GM12878 (cell line): ENCODE measurements around the gene IL34. TPM values are rescaled to one million over a fixed set of nuclear protein-coding genes. Genes with fewer than 3 reads are reported as not detected.

Experiments
- ATAC-seq: fragments of 200-7000 bp; cut with Tn5 transposase; 3 replicates; pipeline ENCODE4 v1.9.1; 2020; ENCODE audit warnings: mild to moderate bottlenecking, moderate library complexity
- BruUV-seq: library from RNA; stranded (reverse); fragments of 400-500 nt; replicated peaks from 2 replicates; lab custom pipeline; 2021; lab: Mats Ljungman, UMichigan
- CTCF ChIA-PET: fragments of 300-600 bp; sonication (Branson Sonifier 250); formaldehyde crosslinking; extraction: SDS; loops from one replicate; lab custom pipeline; 2021; ENCODE audit warnings: inconsistent platforms; lab: Yijun Ruan, JAX
- POLR2A ChIA-PET: fragments of 350-600 bp; formaldehyde crosslinking; extraction: SDS; loops from one replicate; lab custom pipeline; 2021; ENCODE audit warnings: inconsistent platforms; lab: Charles Lee
- RAD21 ChIA-PET: fragments of 300-600 bp; sonication (Branson Sonifier 250); formaldehyde crosslinking; loops from one replicate; lab custom pipeline; 2023; ENCODE audit warnings: antibody characterized with exemption; ENCODE audit not compliant: unreplicated experiment; lab: Charles Lee
- SMC1A ChIA-PET: fragments of 300-600 bp; sonication (Branson Sonifier 250); formaldehyde crosslinking; loops from one replicate; lab custom pipeline; 2023; ENCODE audit not compliant: unreplicated experiment, uncharacterized antibody; lab: Charles Lee
- DNase-seq: peaks from one replicate; pipeline ENCODE4 v3.0.0-alpha.2; 2011; ENCODE audit warnings: low read depth, low spot score
- FAIRE-seq: peaks from 3 replicates; lab custom pipeline; 2011; peaks lifted over from hg19 to GRCh38; lab: Jason Lieb, UNC
- H2AFZ ChIP-seq: 2 replicates; pipeline ENCODE4 v1.6.0; 2011; ENCODE audit warnings: low read depth, low read length, control low read depth; ENCODE audit not compliant: control insufficient read depth
- H3K27ac ChIP-seq: 2 replicates; pipeline ENCODE4 v1.5.1; 2011; ENCODE audit warnings: control low read depth; ENCODE audit not compliant: control insufficient read depth, insufficient read depth
- H3K27me3 ChIP-seq, 2 experiments: replicated peaks in 1 of 2; 2 replicates each; pipeline versions ENCODE4 v1.6.0 to v1.6.1; 2011; ENCODE audit warnings: low read length in 1 of 2; ENCODE audit not compliant: control insufficient read depth in 2 of 2, insufficient read depth in 2 of 2
- H3K36me3 ChIP-seq, 2 experiments: 2 replicates each; pipeline ENCODE4 v1.5.1; 2011; ENCODE audit warnings: low read length in 1 of 2; ENCODE audit not compliant: control insufficient read depth in 2 of 2, insufficient read depth in 2 of 2
- H3K4me1 ChIP-seq: 2 replicates; pipeline ENCODE4 v1.6.1; 2011; ENCODE audit warnings: mild to moderate bottlenecking, low read length, moderate library complexity, mixed read lengths; ENCODE audit not compliant: control insufficient read depth, insufficient read depth
- H3K4me2 ChIP-seq: 2 replicates; pipeline ENCODE4 v1.6.0; 2011; ENCODE audit warnings: control low read depth; ENCODE audit not compliant: control insufficient read depth, insufficient read depth
- H3K4me3 ChIP-seq: fragments of 200-600 bp; sonication (generic); 2 replicates; pipeline ENCODE4 v1.5.1; 2016
- H3K79me2 ChIP-seq: 2 replicates; pipeline ENCODE4 v1.6.0; 2011; ENCODE audit warnings: low read length; ENCODE audit not compliant: control insufficient read depth, insufficient read depth
- H3K9ac ChIP-seq: 2 replicates; pipeline ENCODE4 v1.8.0; 2011; ENCODE audit warnings: low read length, control low read depth, mixed read lengths; ENCODE audit not compliant: control insufficient read depth, insufficient read depth
- H3K9me3 ChIP-seq: replicated peaks from 3 replicates; pipeline ENCODE4 v1.5.1; 2011; ENCODE audit warnings: mild to moderate bottlenecking, low read length; ENCODE audit not compliant: control insufficient read depth, insufficient read depth
- H4K20me1 ChIP-seq: 2 replicates; pipeline ENCODE4 v1.6.0; 2011; ENCODE audit not compliant: control insufficient read depth, insufficient read depth
- CREB1 ChIP-seq: IDR thresholded peaks from 2 replicates; pipeline ENCODE4 v1.6.1; 2012; ENCODE audit warnings: low read depth, mild to moderate bottlenecking, inconsistent platforms
- CREM ChIP-seq: IDR thresholded peaks from 2 replicates; pipeline ENCODE4 v1.6.1; 2014; ENCODE audit warnings: antibody characterized with exemption, low read depth
- ELK1 ChIP-seq: IDR thresholded peaks from 2 replicates; pipeline ENCODE4 v1.6.1; 2012; ENCODE audit warnings: low read depth, low read length, improper control_type of control experiment
- ESRRA ChIP-seq: IDR thresholded peaks from 2 replicates; pipeline ENCODE4 v1.6.1; 2012; ENCODE audit warnings: mild to moderate bottlenecking, low read length, improper control_type of control experiment
- HCFC1 ChIP-seq: fragments of 150-350 bp; IDR thresholded peaks from 2 replicates; pipeline ENCODE4 v1.6.1; 2014; ENCODE audit warnings: low read length
- HDAC6 ChIP-seq: fragments of 200-600 bp; sonication (generic); IDR thresholded peaks from one replicate; pipeline ENCODE4 v1.8.0; 2017; ENCODE audit warnings: antibody characterized with exemption; ENCODE audit not compliant: unreplicated experiment
- NFYA ChIP-seq: IDR thresholded peaks from 2 replicates; pipeline ENCODE4 v1.6.1; 2011; ENCODE audit warnings: low read depth, mild to moderate bottlenecking, low read length, improper control_type of control experiment, borderline replicate concordance
- SKIL ChIP-seq: fragments of 450-650 bp; IDR thresholded peaks from 2 replicates; pipeline ENCODE4 v1.6.1; 2017; ENCODE audit warnings: mild to moderate bottlenecking, low read depth, inconsistent platforms; ENCODE audit not compliant: poor library complexity, severe bottlenecking
- SMAD1 ChIP-seq: fragments of 450-650 bp; IDR thresholded peaks from 2 replicates; pipeline ENCODE4 v1.6.1; 2018; ENCODE audit warnings: mild to moderate bottlenecking, low read depth; ENCODE audit not compliant: partially characterized antibody
- SPI1 ChIP-seq: IDR thresholded peaks from 2 replicates; pipeline ENCODE4 v1.6.1; 2011; ENCODE audit warnings: low read depth, mild to moderate bottlenecking, low read length, moderate library complexity, borderline replicate concordance; ENCODE audit not compliant: insufficient read depth
- ZNF274 ChIP-seq: IDR thresholded peaks from one replicate; pipeline ENCODE4 v1.8.0; 2011; ENCODE audit not compliant: insufficient read length, insufficient read depth
- ZNF687 ChIP-seq: fragments of 450-650 bp; IDR thresholded peaks from 2 replicates; pipeline ENCODE4 v1.6.1; 2017; ENCODE audit warnings: mild to moderate bottlenecking, moderate library complexity
- ZZZ3 ChIP-seq: IDR thresholded peaks from 2 replicates; pipeline ENCODE4 v1.6.1; 2011; ENCODE audit warnings: low read depth; ENCODE audit not compliant: control insufficient read depth, insufficient read length
- WGBS: methylation state at CpG from one replicate; pipeline ENCODE4 v1.1.6; 2016; ENCODE audit warnings: low lambda C conversion rate; ENCODE audit not compliant: insufficient replicate concordance, insufficient coverage; ENCODE audit errors: missing lambda C conversion rate; 5-methylcytosine and 5-hydroxymethylcytosine counted together
- in situ Hi-C: fragments of 300-500 bp; cut with MboI; formaldehyde crosslinking; loops from 9 replicates; pipeline ENCODE4 v1.14.3; 2018; ENCODE audit warnings: mixed read lengths
- intact Hi-C: fragments of 100-400 bp; cut with micrococcal nuclease; formaldehyde crosslinking; loops from one replicate; pipeline ENCODE4 v1.14.2; 2022; ENCODE audit not compliant: unreplicated experiment
- polyA plus RNA-seq, 11 experiments: library from polyadenylated mRNA; depleted of rRNA in 4 of 11; unstranded in 6 of 11; stranded (reverse) in 5 of 11; fragments of >200 nt; fragmentation: Nextera tagmentation in 4 of 11; fragmentation: Illumina TruSeq in 1 of 11; extraction: Ambion mirVana in 4 of 11; extraction: Trizol in 1 of 11; gene quantifications; 1 replicate in 1 of 11; 2 replicates in 10 of 11; pipeline versions ENCODE4 v1.2.1 to v1.2.3, GENCODE V29; 2011 to 2016; ENCODE audit warnings: inconsistent platforms in 2 of 11, missing spikeins in 2 of 11, low read depth in 1 of 11
- total RNA-seq, 4 experiments: library from RNA; depleted of rRNA in 3 of 4; stranded (reverse); fragments of >200 nt in 3 of 4; fragmentation: Illumina TruSeq in 1 of 4; extraction: Trizol in 1 of 4; gene quantifications; 2 replicates each; pipeline versions ENCODE4 v1.2.1 to v1.2.3, GENCODE V29; 2013 to 2021

Gene IL34
- total and polyA plus RNA-seq, 10 of the 15 experiments (the other 5 are each of a cell fraction or from before 2014, with no cell fraction given): 0.27 to 0.40 TPM; not detected in 8

- FAIRE-seq (no peak), DNase-seq (no peak), ATAC-seq (no peak)
- H3K9ac ChIP-seq: no peak overlapping the region
- peaks cover 0 to 2% of the 10 kb centered on the region in 2 experiments; a peak in 2 of 4 replicates for H3K36me3 ChIP-seq
- 87% methylated on average over 28 of the region's 29 CpGs for WGBS
- POLR2A ChIA-PET: no interaction called here
- H3K4me3 ChIP-seq: no peak overlapping the region
- H3K79me2 ChIP-seq: no peaks in the 10 kb centered on the region
- no peak overlapping the region for H3K27ac ChIP-seq
- H4K20me1 ChIP-seq: no peaks in the 10 kb centered on the region
- RAD21 ChIA-PET: no interaction called here
- no peak overlapping the region for H2AFZ ChIP-seq
- CTCF ChIA-PET: no interaction called here
- no peaks in the 10 kb centered on the region for H3K4me1 ChIP-seq
- BruUV-seq: no TSS peak
- SMC1A ChIA-PET: no interaction called here
- no peak overlapping the region for H3K4me2 ChIP-seq
- no peaks in the 10 kb centered on the region for H3K27me3 ChIP-seq
- TF ChIP-seq ZNF687: no peak
- no peak for TF ChIP-seq SKIL
- TF ChIP-seq CREB1: no peak
- no peak for TF ChIP-seq ESRRA
- no peak for TF ChIP-seq NFYA
- no peak for TF ChIP-seq CREM
- TF ChIP-seq HDAC6: no peak
- no peak for TF ChIP-seq ZZZ3
- no peak for TF ChIP-seq HCFC1
- no peak for TF ChIP-seq SPI1
- TF ChIP-seq ZNF274: no peak
- no peak for TF ChIP-seq SMAD1
- no peak for TF ChIP-seq ELK1
- intact Hi-C loops: no loop called here
- H3K9me3 ChIP-seq: no peaks in the 10 kb centered on the region
- in situ Hi-C loops: no loop called here
These were observed 46.7 kb downstream of the IL34 start for GRCh38 chr16:70692873-70693671.
